Activated CD8-positive, alpha-beta memory T cell treated with anti-CD3 and anti-CD28 coated beads for 1 hour (primary cell): ENCODE measurements around the gene CYB5D1.

Experiments used
- DNase-seq, 2 donors: peaks; one replicate each; pipeline ENCODE4 v3.0.0-alpha.2; 2020; ENCODE audit warnings: low read depth in 1 of 2; ENCODE audit errors: extremely low read depth in 1 of 2

The CYB5D1 gene

GRCh38 chr17:7884581-7885366 is 27.0 kb downstream of the CYB5D1 start:
- peak in 1 of 2 donors; percentile 41 for DNase-seq

DNA sequence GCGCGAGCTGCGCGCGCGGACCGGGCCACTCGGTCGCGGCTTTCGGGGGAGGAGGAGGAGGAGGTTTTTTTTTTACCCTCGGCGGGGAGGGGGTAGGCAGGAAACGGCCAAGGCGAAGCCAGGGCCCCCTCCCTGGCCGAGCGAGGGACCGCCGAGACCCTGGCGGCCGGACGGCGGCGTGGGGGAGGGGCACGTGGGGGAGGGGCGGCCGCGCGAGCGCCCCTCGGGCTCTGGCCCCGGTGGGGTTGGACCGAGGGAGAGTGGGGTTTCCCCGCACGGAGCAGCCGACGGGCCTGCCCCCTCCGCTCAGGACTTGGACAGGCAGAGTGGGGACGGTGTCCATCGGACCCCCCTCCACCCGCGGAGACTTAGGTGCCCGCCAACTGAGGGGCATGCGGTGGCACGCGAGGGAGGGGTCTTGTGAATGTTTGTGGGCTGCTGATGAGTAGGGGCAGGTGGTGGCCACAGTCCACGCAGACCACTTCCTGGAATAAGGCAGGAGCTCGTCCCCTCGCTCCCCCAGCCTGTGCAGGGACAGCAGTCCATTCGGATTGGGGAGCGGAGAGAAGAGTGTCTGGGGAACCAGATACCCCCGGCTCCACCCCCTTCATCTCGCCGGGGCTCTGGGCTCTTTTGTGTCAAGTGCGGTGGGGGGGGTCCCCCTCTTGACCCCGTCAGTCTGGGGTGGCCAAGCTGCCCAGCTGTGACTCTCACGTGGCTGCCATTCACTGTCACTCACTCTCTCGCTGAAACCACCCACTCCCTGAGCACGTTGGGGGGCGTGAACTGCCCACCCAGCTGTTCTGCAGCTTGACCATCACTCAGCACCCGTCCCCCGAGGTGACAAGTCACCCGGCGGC is 27.8 kb downstream of the CYB5D1 start:
- DNase-seq = peak in 1 of 2 donors; percentile 34

DNA sequence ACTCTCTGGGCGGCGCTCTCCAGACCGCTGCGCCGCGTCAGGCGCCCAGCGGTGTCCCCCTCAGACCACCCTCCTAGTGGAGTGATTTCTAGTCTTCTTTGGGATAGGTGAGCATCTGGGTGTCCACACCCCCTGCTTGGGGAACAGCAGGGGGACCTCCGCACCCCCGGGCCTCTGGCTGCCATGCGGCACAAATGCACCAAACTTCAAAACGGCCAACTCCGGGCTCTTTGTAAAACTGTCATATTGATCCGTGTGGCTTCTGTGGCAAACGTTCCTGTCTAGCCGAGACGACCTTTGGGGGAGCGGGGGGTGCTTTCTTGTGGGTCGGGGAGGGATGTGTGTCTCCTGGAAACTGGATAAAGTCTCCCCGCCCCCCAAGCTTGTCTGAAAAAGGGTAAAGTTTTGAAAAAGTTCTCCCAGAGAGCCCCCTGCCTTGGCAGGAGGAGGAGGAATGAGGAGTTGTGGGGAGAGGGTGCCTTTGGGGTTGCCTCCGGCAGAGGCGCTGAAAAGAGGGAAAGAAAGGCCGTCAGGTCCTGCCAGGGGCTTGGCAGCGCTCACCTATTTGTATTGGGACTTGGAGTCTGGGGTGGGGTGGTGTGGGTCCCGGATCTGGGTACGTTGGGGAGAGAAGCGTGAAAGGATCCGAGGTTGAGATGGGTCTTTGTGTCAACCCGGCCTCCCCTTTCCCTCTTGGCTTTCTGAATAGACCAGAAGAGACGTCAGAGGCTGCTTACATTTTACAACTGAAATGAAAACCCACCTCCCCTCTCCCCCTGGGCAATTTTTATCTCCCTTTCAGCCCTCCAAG is 28.6 kb downstream of the CYB5D1 start:
- peak; percentile 32 to 41 for DNase-seq

DNA sequence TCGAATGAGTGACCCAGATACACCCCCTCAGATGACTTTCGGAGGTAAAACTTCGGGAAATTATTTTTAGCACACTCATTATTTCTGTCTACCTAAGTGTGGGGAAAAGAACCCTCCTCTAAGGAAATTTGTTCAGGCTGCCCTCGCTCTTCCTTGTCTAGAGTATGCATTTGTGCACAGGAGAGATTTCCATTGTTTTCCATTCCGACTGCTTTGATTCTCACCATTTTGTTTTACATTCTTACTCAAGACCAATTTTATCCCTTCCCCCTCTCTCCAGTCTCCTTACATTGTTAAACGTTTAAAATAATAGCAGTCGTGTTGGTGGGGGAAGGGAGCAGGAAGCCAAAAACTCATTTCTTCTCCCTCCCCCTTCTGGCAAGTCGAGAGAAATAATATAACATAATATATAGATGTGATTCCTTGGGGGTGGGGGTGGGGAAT is 29.3 kb downstream of the CYB5D1 start:
- DNase-seq = no peak

- peak; percentile 64 to 69 for DNase-seq
These were observed 29.8 kb downstream of the CYB5D1 start for GRCh38 chr17:7887482-7888183.

GRCh38 chr17:7888184-7888920 is 30.5 kb downstream of the CYB5D1 start, which contains the start of gene CHD3:
CHD3 (plus strand) TSS chr17:7888789; CDS start chr17:7889001, 212 bp downstream.
- no peak for DNase-seq

- no peak for DNase-seq
These were observed 31.6 kb downstream of the CYB5D1 start for GRCh38 chr17:7889166-7889955.

DNA sequence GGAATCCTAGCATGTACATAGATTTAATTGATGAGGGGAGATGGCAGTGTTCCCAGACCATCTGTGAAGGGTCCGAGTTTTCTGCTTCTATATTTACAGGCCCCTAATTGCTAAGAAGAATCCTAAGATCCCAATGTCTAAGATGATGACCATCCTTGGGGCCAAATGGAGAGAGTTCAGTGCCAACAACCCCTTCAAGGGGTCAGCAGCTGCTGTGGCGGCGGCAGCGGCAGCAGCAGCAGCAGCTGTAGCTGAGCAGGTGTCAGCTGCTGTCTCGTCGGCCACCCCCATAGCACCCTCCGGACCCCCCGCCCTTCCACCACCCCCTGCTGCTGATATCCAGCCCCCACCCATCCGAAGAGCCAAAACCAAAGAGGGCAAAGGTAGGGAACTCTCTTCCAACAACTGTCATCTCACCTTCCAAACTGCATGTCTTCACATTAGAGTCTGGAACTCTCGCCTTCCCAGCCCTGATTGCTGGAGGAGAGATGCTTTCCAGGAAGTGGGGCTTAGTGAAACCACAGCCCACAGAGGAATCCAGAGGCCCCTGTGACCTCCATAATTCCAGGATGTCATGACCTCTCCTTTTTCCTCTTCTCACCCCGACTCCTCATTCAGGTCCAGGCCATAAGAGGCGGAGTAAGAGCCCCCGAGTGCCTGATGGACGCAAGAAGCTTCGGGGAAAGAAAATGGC is 35.5 kb downstream of the CYB5D1 start:
- no peak for DNase-seq

DNA sequence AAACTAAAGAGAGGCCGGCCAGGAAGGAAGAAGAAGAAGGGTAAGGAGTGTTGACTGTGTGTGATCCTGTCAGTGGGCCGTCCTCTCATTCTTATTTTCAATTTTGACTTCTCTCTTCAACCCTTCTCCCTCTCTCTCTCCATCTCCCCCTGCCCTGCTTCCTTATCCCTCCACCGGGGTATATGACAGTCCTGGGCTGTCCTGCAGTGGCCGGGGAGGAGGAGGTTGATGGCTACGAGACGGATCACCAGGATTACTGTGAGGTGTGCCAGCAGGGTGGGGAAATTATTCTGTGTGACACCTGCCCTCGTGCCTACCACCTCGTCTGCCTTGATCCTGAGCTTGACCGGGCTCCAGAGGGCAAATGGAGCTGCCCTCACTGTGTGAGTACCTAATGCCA is 36.4 kb downstream of the CYB5D1 start:
- DNase-seq = no peak

DNA sequence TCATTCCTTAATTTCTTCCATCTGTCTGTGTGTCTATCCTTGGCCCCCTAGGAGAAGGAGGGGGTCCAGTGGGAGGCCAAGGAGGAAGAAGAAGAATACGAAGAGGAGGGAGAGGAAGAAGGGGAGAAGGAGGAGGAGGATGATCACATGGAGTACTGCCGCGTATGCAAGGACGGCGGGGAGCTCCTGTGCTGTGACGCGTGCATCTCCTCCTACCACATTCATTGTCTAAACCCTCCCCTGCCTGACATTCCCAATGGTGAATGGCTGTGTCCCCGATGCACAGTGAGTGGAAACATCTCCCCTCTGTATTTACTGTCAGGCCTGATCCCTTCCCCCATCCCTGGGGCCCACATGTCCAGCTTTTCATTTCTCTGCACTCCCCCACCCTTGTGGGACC is 37.1 kb downstream of the CYB5D1 start:
- DNase-seq = no peak

DNA sequence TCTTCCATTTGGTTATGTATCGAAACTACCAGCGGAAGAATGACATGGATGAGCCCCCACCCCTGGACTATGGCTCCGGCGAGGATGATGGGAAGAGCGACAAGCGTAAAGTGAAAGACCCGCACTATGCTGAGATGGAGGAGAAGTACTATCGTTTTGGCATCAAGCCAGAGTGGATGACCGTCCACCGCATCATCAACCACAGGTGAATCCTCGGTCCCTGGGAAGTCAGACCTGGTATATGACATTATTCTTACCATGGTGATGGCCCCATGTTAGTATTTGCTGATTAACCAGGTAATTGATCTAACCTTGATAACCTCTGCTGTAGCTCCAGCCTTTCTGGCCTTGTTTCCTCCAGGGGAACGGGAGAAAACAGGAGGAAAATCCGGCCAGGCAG is 39.3 kb downstream of the CYB5D1 start:
- no peak for DNase-seq

GRCh38 chr17:7897773-7898172 is 40.0 kb downstream of the CYB5D1 start:
- no peak for DNase-seq

DNA sequence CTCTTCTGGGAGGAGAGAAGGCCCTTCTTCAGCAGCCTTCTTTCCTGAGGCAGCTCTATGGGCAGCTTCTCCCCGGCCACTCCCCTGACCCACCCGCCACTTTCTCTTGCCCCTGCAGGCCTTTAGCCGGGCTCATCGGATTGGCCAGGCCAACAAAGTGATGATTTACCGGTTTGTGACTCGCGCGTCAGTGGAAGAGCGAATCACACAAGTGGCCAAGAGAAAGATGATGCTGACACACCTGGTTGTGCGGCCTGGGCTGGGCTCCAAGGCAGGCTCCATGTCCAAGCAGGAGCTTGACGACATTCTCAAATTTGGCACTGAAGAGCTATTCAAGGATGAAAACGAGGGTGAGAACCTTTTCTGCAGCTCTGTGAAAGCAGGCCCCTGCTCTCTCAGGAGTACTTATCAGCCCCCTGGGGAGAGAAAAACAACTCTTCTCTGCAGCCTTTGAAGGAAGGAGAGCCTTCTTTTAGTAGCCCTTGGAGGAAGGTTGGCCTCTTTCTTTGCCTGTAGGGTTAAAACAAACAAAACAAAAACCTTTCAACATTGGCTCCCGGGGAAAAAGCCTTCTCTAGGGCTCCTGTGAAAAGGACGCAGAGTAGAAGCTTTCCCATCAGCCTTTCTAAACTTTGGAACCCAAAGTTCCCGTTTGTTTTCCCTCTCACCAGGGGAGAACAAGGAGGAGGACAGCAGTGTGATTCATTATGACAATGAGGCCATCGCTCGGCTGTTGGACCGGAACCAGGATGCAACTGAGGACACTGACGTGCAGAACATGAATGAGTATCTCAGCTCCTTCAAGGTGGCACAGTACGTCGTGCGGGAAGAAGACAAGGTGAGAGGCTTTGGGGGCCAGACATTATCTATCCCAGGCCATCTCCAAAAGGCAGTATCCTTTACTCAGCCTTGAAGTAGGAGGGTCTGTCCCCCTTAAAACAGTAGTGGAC is 45.6 kb downstream of the CYB5D1 start:
- no peak for DNase-seq

GRCh38 chr17:7909089-7909488 is 51.3 kb downstream of the CYB5D1 start:
- DNase-seq = no peak

GRCh38 chr17:7910281-7910680 is 52.5 kb downstream of the CYB5D1 start:
- no peak for DNase-seq

- DNase-seq = no peak
These were observed 52.9 kb downstream of the CYB5D1 start for GRCh38 chr17:7910711-7911110.

DNA sequence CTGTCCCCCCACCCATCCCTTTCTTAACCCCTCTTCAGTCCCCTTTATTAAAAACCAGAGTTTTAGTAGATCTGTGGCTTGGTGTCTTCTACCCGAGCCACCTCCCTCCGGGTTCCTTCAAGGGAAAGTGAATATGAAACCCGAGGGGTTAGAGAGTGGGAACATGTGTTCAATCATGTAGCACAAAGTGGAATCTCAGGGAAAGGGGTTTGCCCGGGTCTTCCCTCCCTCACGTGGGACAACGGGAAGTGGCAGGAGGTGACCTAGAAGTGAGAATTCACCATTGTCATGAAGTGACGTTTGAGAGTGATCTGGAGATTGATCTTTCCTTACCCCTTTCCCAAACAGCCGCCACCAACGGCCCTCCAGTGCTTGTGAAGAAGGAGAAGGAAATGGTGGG is 53.3 kb downstream of the CYB5D1 start:
- DNase-seq = no peak
